Endothelial cell of umbilical vein (primary cell): ENCODE data around the gene FAM76B. TPM values are rescaled to one million over a fixed set of nuclear protein-coding genes. Genes with fewer than 3 reads are reported as not detected.

Source experiments
- BruUV-seq: library from RNA; stranded (reverse); fragments of 400-500 nt; replicated peaks from 2 replicates; lab custom pipeline; 2021; lab: Mats Ljungman, UMichigan
- CTCF ChIA-PET: fragments of 300-600, 350-600 bp; sonication (Branson Sonifier 250); formaldehyde crosslinking; loops from one replicate; lab custom pipeline; 2021; ENCODE audit warnings: antibody characterized with exemption, inconsistent platforms; lab: Charles Lee
- POLR2A ChIA-PET: fragments of 300-600, 350-600 bp; sonication (Branson Sonifier 250); formaldehyde crosslinking; loops from one replicate; lab custom pipeline; 2021; ENCODE audit warnings: antibody characterized with exemption, inconsistent platforms; lab: Charles Lee
- DNase-seq: peaks from one replicate; pipeline ENCODE4 v3.0.0-alpha.2; 2011; ENCODE audit warnings: low read depth, low spot score
- FAIRE-seq: peaks from 2 replicates; lab custom pipeline; 2011; peaks lifted over from hg19 to GRCh38; lab: Jason Lieb, UNC
- H2AFZ ChIP-seq: 2 replicates; pipeline ENCODE4 v1.6.0; 2012; ENCODE audit warnings: low read depth, low read length, control low read depth, inconsistent platforms
- H3K27ac ChIP-seq: 2 replicates; pipeline ENCODE4 v1.5.1; 2011; ENCODE audit warnings: low read depth, mild to moderate bottlenecking, control low read depth, low read length, moderate library complexity; ENCODE audit not compliant: insufficient read depth
- H3K27me3 ChIP-seq, 2 experiments: 2 replicates each; pipeline versions ENCODE4 v1.6.0 to v1.6.1; 2011; ENCODE audit warnings: low read length in 2 of 2, mixed read lengths in 1 of 2; ENCODE audit not compliant: control insufficient read depth in 2 of 2, insufficient read depth in 2 of 2
- H3K36me3 ChIP-seq, 2 experiments: 2 replicates in 1 of 2; 3 replicates in 1 of 2; pipeline ENCODE4 v1.5.1; 2011; ENCODE audit warnings: low read length in 2 of 2, mild to moderate bottlenecking in 1 of 2, moderate library complexity in 1 of 2; ENCODE audit not compliant: control insufficient read depth in 2 of 2, insufficient read depth in 2 of 2; ENCODE audit errors: extremely low read depth in 1 of 2
- H3K4me1 ChIP-seq: 3 replicates; pipeline ENCODE4 v1.5.1; 2011; ENCODE audit warnings: mild to moderate bottlenecking, low read length; ENCODE audit not compliant: control insufficient read depth, insufficient read depth; ENCODE audit errors: extremely low read depth
- H3K4me2 ChIP-seq: 2 replicates; pipeline ENCODE4 v1.6.1; 2011; ENCODE audit warnings: low read length, control low read depth, mixed read lengths; ENCODE audit not compliant: insufficient read depth
- H3K4me3 ChIP-seq, 3 experiments: fragments of 200-600 bp in 1 of 3; sonication (generic), shearing (Covaris generic) in 1 of 3; replicated peaks in 1 of 3; 2 replicates each; pipeline ENCODE4 v1.5.1; 2011 to 2016; ENCODE audit warnings: control low read depth in 3 of 3, low read length in 3 of 3, mild to moderate bottlenecking in 2 of 3, inconsistent platforms in 1 of 3, low read depth in 1 of 3, moderate library complexity in 1 of 3; ENCODE audit not compliant: insufficient read depth in 1 of 3
- H3K79me2 ChIP-seq: 2 replicates; pipeline ENCODE4 v1.6.0; 2012; ENCODE audit warnings: low read length, inconsistent platforms; ENCODE audit not compliant: control insufficient read depth, insufficient read depth
- H3K9ac ChIP-seq: replicated peaks from 2 replicates; pipeline ENCODE3; 2011; ENCODE audit warnings: low read length, control low read depth; ENCODE audit not compliant: insufficient read depth; ENCODE audit errors: extremely low read depth
- H3K9me1 ChIP-seq: replicated peaks from 3 replicates; pipeline ENCODE4 v1.6.0; 2011; ENCODE audit warnings: mild to moderate bottlenecking, low read length; ENCODE audit not compliant: control insufficient read depth, insufficient read depth; ENCODE audit errors: extremely low read depth
- H3K9me3 ChIP-seq: replicated peaks from 2 replicates; pipeline ENCODE4 v1.5.1; 2012; ENCODE audit warnings: low read length, inconsistent platforms; ENCODE audit not compliant: control insufficient read depth, insufficient read depth
- H4K20me1 ChIP-seq: replicated peaks from 2 replicates; pipeline ENCODE3; 2011; ENCODE audit warnings: mild to moderate bottlenecking, low read length; ENCODE audit not compliant: control insufficient read depth, insufficient read depth; ENCODE audit errors: extremely low read depth
- EZH2 ChIP-seq: IDR thresholded peaks from 2 replicates; pipeline ENCODE4 v1.6.1; 2012; ENCODE audit warnings: borderline replicate concordance, low read depth, mild to moderate bottlenecking, moderate library complexity, low read length, inconsistent platforms; ENCODE audit not compliant: severe bottlenecking
- FOS ChIP-seq: IDR thresholded peaks from 2 replicates; pipeline ENCODE4 v1.6.1; 2011; ENCODE audit warnings: mild to moderate bottlenecking, low read length, moderate library complexity, borderline replicate concordance; ENCODE audit not compliant: insufficient read depth
- GATA2 ChIP-seq: IDR thresholded peaks from 2 replicates; pipeline ENCODE4 v1.7.0; 2011; ENCODE audit warnings: low read depth, mild to moderate bottlenecking, moderate library complexity, mixed read lengths, low read length; ENCODE audit not compliant: insufficient read length, insufficient read depth
- JUN ChIP-seq: IDR thresholded peaks from 2 replicates; pipeline ENCODE4 v1.6.1; 2011; ENCODE audit warnings: borderline replicate concordance, low read depth; ENCODE audit not compliant: insufficient read length, insufficient read depth
- MYC ChIP-seq: IDR thresholded peaks from one replicate; pipeline ENCODE4 v1.6.1; 2011; ENCODE audit warnings: mild to moderate bottlenecking, low read depth, low read length
- POLR2A ChIP-seq: IDR thresholded peaks from 2 replicates; pipeline ENCODE4 v1.6.1; 2012; ENCODE audit warnings: low read depth, mild to moderate bottlenecking, control low read depth, low read length
- POLR2AphosphoS5 ChIP-seq: IDR thresholded peaks from 2 replicates; pipeline ENCODE4 v1.6.1; 2012; ENCODE audit warnings: low read depth, mild to moderate bottlenecking, control low read depth, low read length, moderate library complexity; ENCODE audit not compliant: insufficient read depth
- dilution Hi-C: fragments of 300-500 bp; cut with MboI; formaldehyde crosslinking; loops from one replicate; pipeline ENCODE4 v1.15.0; 2019; ENCODE audit warnings: low sequenced_read_pairs; ENCODE audit not compliant: extremely low pct_ligation_motif_present
- intact Hi-C: fragments of 100-400 bp; cut with micrococcal nuclease; formaldehyde crosslinking; loops from one replicate; pipeline ENCODE4 v1.10.0; 2022
- polyA plus RNA-seq, 4 experiments: library from polyadenylated mRNA; depleted of rRNA in 3 of 4; stranded (reverse) in 3 of 4; unstranded in 1 of 4; fragments of >200 nt; gene quantifications; 2 replicates each; pipeline versions ENCODE4 v1.2.1 to v1.2.3, GENCODE V29; 2011 to 2012; ENCODE audit warnings: missing spikeins in 1 of 4
- total RNA-seq: library from RNA; stranded (reverse); gene quantifications from 2 replicates; pipeline ENCODE4 v1.2.3, GENCODE V29; 2021
- TF ChIP-seq, protein P1 (sequence below), 2 donors: IDR thresholded peaks; 1 replicate in 1 of 2; 2 replicates in 1 of 2; pipeline ENCODE4 v1.5.1; 2011; ENCODE audit warnings: low read length in 2 of 2, mild to moderate bottlenecking in 2 of 2, moderate library complexity in 2 of 2, control low read depth in 1 of 2, inconsistent platforms in 1 of 2, low read depth in 1 of 2; ENCODE audit not compliant: insufficient read depth in 1 of 2; ENCODE audit errors: extremely low read depth in 1 of 2
- TF ChIP-seq, protein P2 (sequence below): IDR thresholded peaks from 2 replicates; pipeline ENCODE4 v1.6.1; 2011; ENCODE audit not compliant: insufficient read depth, insufficient read length

FAM76B gene
- total and polyA plus RNA-seq, 2 donors (not counting 3 experiments of a cell fraction or from before 2014, with no cell fraction given), result 6.7 to 25.7 TPM

DNA sequence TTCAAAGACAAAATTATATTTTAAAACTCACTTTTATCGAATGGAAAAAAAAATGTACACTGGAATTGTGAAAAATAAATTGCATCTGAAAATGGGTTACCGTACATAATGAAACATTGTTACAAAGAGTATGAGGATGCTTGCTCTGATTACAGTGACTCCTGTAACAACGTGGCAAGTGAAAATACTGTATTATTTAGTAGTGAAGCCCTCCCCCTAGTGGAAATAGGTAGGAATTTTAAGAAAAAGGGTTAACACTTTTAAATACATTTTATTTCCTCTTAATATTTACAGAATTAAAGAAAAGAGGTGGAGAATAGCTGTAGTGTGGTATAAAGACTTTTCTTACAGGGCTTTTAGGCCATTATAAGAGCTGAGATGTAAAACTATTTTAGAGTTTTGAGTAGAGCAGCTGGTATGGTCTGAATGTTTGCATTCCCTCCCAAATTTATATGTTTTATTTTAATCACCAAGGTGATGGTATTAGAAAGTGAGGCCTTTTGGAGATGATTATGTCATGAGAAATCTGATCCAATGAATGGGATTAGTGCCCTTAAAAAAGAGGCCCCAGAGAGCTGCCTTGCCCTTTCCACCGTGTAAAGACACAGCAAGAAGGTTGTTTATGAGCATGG, 25.2 kb downstream of the FAM76B start:
- peak; percentile 70 for DNase-seq

DNA sequence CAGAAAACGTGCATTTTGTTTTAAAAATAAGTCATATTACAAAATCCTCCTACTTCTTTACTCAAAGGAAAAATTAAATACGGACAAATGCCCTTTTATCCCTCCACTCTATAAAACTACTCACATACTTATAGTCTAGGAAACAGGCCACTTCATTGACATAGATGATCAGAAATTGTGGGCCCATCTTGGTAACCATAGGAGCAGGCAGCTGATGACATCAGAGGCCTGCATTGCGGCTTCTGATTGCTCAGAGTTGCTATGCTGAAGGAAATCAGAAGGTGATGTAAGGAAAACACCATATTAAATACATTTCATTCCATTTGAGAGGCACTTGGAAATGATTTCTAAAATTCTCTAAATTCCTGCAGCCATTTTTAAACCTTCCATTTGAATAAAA, 27.0 kb downstream of the FAM76B start:
- no peak overlapping the region for H3K4me3 ChIP-seq
- H3K36me3 ChIP-seq, result no peaks in the 10 kb centered on the region
- no peaks in the 10 kb centered on the region for H3K9me1 ChIP-seq
- no TSS peak for BruUV-seq
- no peak overlapping the region for H3K27ac ChIP-seq
- TF ChIP-seq MYC, result no peak
- TF ChIP-seq, protein P1, sequence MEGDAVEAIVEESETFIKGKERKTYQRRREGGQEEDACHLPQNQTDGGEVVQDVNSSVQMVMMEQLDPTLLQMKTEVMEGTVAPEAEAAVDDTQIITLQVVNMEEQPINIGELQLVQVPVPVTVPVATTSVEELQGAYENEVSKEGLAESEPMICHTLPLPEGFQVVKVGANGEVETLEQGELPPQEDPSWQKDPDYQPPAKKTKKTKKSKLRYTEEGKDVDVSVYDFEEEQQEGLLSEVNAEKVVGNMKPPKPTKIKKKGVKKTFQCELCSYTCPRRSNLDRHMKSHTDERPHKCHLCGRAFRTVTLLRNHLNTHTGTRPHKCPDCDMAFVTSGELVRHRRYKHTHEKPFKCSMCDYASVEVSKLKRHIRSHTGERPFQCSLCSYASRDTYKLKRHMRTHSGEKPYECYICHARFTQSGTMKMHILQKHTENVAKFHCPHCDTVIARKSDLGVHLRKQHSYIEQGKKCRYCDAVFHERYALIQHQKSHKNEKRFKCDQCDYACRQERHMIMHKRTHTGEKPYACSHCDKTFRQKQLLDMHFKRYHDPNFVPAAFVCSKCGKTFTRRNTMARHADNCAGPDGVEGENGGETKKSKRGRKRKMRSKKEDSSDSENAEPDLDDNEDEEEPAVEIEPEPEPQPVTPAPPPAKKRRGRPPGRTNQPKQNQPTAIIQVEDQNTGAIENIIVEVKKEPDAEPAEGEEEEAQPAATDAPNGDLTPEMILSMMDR (IDR thresholded peaks at IDR 0.05; ENCODE audit: extremely low read depth in 1 of 2, insufficient read depth in 1 of 2, low read depth in 1 of 2, low read length in 2 of 2), result no peak
- TF ChIP-seq GATA2, result no peak
- no peak for TF ChIP-seq JUN
- no peak for TF ChIP-seq EZH2
- no peak for TF ChIP-seq POLR2AphosphoS5
- TF ChIP-seq, protein P2, sequence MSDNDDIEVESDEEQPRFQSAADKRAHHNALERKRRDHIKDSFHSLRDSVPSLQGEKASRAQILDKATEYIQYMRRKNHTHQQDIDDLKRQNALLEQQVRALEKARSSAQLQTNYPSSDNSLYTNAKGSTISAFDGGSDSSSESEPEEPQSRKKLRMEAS, result no peak
- TF ChIP-seq FOS, result no peak
- no peak for TF ChIP-seq POLR2A
- POLR2A ChIA-PET, result no interaction called here
- H3K9me3 ChIP-seq, result no peaks in the 10 kb centered on the region
- CTCF ChIA-PET, result interaction anchor here (0.6 to 2.7 kb wide), 5 partner anchors 10 to 610 kb away, joined by 3 to 22 read pairs (median 3); no protein-coding TSS in a partner anchor
- no peaks in the 10 kb centered on the region for H3K79me2 ChIP-seq
- no peaks in the 10 kb centered on the region for H3K4me1 ChIP-seq
- H3K4me2 ChIP-seq, result no peak overlapping the region
- dilution Hi-C loops (no loop called here), intact Hi-C loops (loop anchor here (5.0 kb wide), 2 partner anchors 55 to 530 kb away; partner anchors contain the start of gene SESN3)
- FAIRE-seq (no peak), DNase-seq (no peak)
- no peaks in the 10 kb centered on the region for H4K20me1 ChIP-seq
- H3K9ac ChIP-seq, result no peak overlapping the region
- H3K27me3 ChIP-seq, result peaks cover 5 to 6% of the 10 kb centered on the region in 2 experiments
- no peak overlapping the region for H2AFZ ChIP-seq

More for the DNA sequence above, 25.2 kb downstream of the FAM76B start:
- H3K9ac ChIP-seq, result no peak overlapping the region
- CTCF ChIA-PET, result interaction anchor here (0.6 to 1.8 kb wide), 5 partner anchors 610 to 696 kb away, joined by 3 to 8 read pairs (median 4); no protein-coding TSS in a partner anchor
- dilution Hi-C loops, result no loop called here
- BruUV-seq, result no TSS peak
- no peaks in the 10 kb centered on the region for H3K9me3 ChIP-seq
- no peaks in the 10 kb centered on the region for H3K79me2 ChIP-seq
- intact Hi-C loops, result loop anchor here (1.0 to 5.0 kb wide), 5 partner anchors 57 to 1141 kb away; partner anchors contain the start of gene SESN3
- H3K27ac ChIP-seq, result no peak overlapping the region
- no peak overlapping the region for H3K4me2 ChIP-seq
- H3K4me3 ChIP-seq, result no peak overlapping the region
- no peaks in the 10 kb centered on the region for H3K9me1 ChIP-seq
- peak; percentile 55 for FAIRE-seq
- H3K4me1 ChIP-seq, result no peaks in the 10 kb centered on the region
- TF ChIP-seq, protein P1 (IDR thresholded peaks at IDR 0.05; ENCODE audit: extremely low read depth in 1 of 2, insufficient read depth in 1 of 2, low read depth in 1 of 2, low read length in 2 of 2), result peak; percentile 33 to 37
- no peak for TF ChIP-seq JUN
- POLR2A ChIA-PET, result no interaction called here
- no peak overlapping the region for H2AFZ ChIP-seq
- H4K20me1 ChIP-seq, result no peaks in the 10 kb centered on the region
- H3K36me3 ChIP-seq, result peaks cover 0 to 2% of the 10 kb centered on the region in 2 experiments
- peaks cover 5 to 6% of the 10 kb centered on the region in 2 experiments for H3K27me3 ChIP-seq
